GM19099 (cell line): ENCODE results near the gene RFK.

Experiments used
- POLR2A ChIP-seq: IDR thresholded peaks from 3 replicates; pipeline ENCODE4 v1.6.1; 2011; ENCODE audit warnings: low read depth; ENCODE audit not compliant: insufficient read length; ENCODE audit errors: extremely low read depth

The RFK gene

DNA sequence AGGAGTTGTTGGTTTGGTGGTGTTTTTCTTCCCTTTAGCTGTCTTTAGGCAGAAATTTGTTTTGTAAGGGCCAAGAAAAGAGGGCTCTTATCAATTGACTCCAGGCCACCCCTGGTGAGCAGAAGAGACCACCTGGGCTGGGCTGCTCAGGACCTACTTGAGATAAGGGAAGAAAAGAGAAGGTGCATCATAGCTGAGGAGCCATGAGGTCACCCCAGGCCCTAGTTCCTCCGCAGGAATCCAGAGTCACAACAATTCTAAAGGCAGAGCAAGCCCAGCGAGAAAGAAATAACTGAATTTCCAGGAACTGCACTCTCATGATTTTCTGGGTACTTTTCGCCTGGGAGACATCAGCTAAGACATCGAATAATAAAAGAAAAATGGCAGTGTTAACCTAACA, 34.9 kb downstream of the RFK start:
- no peak for TF ChIP-seq POLR2A

DNA sequence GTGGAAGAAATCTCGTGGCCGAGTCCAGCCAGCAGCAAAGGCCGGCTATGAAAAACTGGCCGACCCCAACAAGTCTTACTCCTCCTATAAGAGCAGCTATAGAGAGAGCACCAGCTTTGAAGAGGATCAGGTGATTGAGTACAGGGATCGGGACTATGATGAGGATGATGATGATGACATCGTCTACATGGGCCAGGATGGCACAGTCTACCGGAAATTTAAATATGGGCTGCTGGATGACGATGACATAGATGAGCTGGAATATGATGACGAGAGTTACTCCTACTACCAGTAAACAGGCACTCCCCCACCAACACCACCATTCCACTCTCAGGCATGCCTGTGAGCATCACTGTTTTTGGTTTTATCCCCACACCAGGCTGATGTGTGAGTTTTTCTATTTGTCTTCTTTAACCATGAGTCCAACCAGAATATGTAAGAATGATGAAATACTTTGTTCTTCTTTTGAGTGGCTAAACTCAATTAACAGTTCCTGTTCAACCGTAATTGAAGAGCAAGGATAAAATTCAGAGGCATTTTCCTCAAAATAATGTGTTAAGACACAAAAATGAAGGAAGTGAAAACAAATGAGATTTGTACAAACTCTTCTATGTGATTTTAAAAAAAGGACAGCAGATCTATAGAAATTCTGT, 35.5 kb downstream of the RFK start:
- TF ChIP-seq POLR2A, result no peak

GRCh38 chr9:76357555-76357954, 36.7 kb downstream of the RFK start:
- TF ChIP-seq POLR2A, result no peak

DNA sequence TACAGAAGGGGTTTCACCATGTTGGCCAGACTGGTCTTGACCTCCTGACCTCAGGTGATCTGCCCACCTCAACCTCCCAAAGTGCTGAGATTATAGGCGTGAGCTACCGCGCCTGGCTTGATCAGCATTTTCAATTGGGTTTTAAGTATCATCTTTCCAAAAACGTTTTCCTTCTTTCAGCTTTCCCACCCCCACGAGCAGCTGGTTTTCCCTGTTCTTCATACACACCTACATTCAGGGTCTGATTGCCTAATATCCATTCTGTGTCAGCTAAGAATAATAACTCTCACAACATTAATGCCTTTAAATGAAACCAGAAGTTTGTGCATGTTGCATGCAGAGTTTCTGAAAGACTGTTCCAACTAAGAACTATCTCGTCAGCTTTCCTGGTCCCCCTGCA, 38.3 kb downstream of the RFK start:
- TF ChIP-seq POLR2A, result no peak

- TF ChIP-seq POLR2A, result no peak
These were observed 40.0 kb downstream of the RFK start for GRCh38 chr9:76354221-76354620.

GRCh38 chr9:76353280-76353679, 40.9 kb downstream of the RFK start:
- no peak for TF ChIP-seq POLR2A

- no peak for TF ChIP-seq POLR2A
These were observed 42.1 kb downstream of the RFK start for GRCh38 chr9:76352026-76352620.

DNA sequence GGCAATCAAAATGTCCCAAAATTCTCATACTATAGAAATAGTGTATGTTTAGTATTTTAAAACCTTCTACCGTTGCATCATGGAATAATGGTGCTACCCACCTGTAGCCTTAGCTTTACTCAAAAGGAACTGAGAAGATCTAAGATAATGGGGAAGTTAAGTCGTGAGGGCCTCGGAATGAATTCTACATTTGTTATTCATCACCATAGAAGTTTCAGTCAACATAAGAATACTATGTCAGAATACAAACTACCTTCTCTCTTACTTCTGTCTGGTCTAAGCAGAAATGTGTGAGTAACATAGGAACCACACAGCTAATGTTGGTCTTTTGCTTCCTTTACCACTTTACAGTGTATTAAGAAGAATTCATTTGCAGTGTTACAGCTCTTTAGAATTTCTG, 43.2 kb downstream of the RFK start:
- no peak for TF ChIP-seq POLR2A

DNA sequence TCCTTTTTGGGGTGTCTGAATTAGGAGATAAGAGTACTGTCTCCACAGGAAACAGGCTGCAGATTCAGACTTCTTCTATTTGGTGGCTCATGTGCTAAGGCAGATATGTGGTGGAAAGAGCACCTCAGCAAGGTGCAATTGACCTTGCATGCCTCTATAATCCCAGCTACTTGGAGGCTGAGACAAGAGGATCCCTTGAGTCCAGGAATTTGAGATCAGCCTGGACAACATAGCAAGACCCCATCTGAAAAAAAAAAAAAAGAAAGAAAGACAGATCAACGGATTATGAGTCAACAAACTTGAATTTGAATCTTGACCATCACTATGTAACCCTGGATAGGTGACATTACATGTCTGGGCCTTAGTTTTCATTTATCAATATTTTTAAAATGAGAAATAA, 44.4 kb downstream of the RFK start:
- TF ChIP-seq POLR2A, result no peak

DNA sequence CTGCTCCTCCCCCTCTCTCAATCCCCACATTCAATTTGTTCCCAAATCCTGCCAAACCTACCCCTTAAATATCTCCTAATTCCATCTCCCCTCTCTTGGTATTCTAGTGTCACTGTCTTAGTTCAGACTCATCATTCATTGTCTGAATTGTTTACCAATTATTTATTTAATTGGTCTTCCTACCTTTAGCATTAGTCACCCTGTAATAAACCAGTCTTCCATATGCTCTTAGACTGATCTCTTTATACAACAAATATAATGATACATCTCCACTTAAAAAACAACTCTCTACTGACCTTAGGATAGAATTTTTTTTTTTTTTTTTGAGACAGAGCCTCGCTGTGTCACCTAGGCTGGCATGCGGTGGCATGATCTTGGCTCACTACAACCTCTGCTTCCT, 51.4 kb downstream of the RFK start:
- no peak for TF ChIP-seq POLR2A

- TF ChIP-seq POLR2A, result no peak
These were observed 52.0 kb downstream of the RFK start for GRCh38 chr9:76342201-76342600.

DNA sequence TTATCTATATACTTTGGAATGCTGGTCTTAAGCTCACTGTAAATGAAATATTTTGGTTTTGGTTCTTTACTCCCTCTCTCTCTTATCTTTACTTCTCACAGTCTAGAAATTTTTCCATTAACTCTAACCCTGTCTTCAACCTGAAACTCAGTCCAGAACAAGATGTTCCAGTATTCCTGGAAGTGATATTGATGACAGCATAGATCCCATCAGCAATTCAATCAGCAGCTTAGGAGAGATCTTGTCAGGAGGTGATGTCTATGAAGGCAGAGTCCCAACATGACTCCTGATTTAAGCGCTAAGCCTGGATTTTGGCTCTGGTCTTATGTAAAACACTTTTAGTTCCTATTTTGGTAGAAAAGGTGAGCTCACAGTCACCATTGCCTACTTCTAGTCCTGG, 52.6 kb downstream of the RFK start:
- no peak for TF ChIP-seq POLR2A

DNA sequence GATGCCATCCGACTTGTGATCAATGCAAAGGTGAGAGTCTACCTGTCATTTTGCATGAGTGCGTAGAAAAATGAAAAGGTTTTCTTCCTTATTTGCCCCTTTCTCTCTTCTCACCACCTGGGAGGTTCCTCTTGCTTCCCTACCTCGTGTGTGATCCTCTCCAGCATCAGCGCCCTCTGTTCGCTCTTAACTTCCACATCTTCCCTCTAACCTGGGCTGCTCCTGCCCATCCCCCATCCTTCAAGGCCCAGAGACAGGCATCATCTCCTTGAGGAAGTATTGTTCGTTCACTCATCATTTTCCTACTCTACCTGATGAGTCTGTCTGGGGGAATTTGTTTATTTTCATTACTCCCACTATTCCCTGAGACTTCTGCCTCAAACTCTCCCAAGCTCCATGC, 55.8 kb downstream of the RFK start:
- TF ChIP-seq POLR2A, result no peak

- TF ChIP-seq POLR2A, result no peak
These were observed 58.2 kb downstream of the RFK start for GRCh38 chr9:76336027-76336426.
